ENCODE data around the gene NUP88. TPM values are rescaled to one million over a fixed set of nuclear protein-coding genes. Genes with fewer than 3 reads are reported as not detected.

NUP88 gene
- total RNA-seq, 1 experiment from 2014 or later, result 103 TPM

DNA sequence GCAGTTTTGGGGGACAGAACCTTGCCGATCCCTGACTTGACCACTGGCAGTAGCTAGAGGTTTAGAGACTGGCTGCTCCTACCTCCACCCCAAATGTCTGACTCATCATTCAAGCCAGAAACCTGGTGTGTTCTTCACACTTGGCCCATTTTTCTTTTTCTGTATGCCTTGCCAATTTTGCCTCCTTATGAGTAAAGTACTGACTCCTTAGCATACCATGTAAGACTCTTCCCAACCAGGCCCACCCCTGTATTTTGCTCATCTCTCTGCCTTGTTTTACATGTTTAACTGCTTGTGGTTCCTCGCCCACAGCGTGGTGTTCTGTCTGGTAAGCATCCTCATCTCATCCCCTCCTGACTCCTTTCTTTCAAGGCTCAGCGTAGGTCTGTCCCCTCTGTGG, 37.9 kb downstream of the NUP88 start:
- peaks cover 7% of the 10 kb centered on the region for H3K4me1 ChIP-seq (ENCODE audit: insufficient read depth, low read length)
- no TSS peak for BruUV-seq (replicated peaks)
- H3K9me3 ChIP-seq (ENCODE audit: low read length), result no peaks in the 10 kb centered on the region
- no peak overlapping the region for H3K27ac ChIP-seq (ENCODE audit: low read length)
- H3K4me3 ChIP-seq (ENCODE audit: low read length), result no peak overlapping the region
- no peak overlapping the region for H2AFZ ChIP-seq (ENCODE audit: low read length)
- intact Hi-C loops (cut with micrococcal nuclease), result no loop called here
- no peak for TF ChIP-seq EZH2 (IDR thresholded peaks at IDR 0.05; ENCODE audit: low read length, unreplicated experiment)
- TF ChIP-seq EZH2phosphoT487 (IDR thresholded peaks at IDR 0.05; ENCODE audit: borderline replicate concordance, low read length), result no peak
- TF ChIP-seq, protein P1, sequence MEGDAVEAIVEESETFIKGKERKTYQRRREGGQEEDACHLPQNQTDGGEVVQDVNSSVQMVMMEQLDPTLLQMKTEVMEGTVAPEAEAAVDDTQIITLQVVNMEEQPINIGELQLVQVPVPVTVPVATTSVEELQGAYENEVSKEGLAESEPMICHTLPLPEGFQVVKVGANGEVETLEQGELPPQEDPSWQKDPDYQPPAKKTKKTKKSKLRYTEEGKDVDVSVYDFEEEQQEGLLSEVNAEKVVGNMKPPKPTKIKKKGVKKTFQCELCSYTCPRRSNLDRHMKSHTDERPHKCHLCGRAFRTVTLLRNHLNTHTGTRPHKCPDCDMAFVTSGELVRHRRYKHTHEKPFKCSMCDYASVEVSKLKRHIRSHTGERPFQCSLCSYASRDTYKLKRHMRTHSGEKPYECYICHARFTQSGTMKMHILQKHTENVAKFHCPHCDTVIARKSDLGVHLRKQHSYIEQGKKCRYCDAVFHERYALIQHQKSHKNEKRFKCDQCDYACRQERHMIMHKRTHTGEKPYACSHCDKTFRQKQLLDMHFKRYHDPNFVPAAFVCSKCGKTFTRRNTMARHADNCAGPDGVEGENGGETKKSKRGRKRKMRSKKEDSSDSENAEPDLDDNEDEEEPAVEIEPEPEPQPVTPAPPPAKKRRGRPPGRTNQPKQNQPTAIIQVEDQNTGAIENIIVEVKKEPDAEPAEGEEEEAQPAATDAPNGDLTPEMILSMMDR (conservative IDR thresholded peaks at IDR 0.05; ENCODE audit: low read depth, low read length), result no peak
- DNase-seq, result peak; percentile 46
- H3K79me2 ChIP-seq (ENCODE audit: low read length), result no peaks in the 10 kb centered on the region
- no peak overlapping the region for H3K9ac ChIP-seq (ENCODE audit: low read length)
- H4K20me1 ChIP-seq (ENCODE audit: low read length), result no peaks in the 10 kb centered on the region
- no peaks in the 10 kb centered on the region for H3K9me2 ChIP-seq (replicated peaks; ENCODE audit: low read length)
- H3F3A ChIP-seq (ENCODE audit: low read length, unreplicated experiment), result no peaks in the 10 kb centered on the region
- CTCF ChIA-PET, result interaction anchor here (1.1 kb wide), 1 partner anchor 58 kb away, joined by 3 read pairs; the partner anchor contains the start of gene C1QBP
- no peaks in the 10 kb centered on the region for H3K27me3 ChIP-seq (ENCODE audit: low read length)
- no peak overlapping the region for H3K4me2 ChIP-seq (ENCODE audit: low read length)
- peak; percentile 77 for ATAC-seq
- POLR2A ChIA-PET (ENCODE audit: unreplicated experiment), result no interaction called here
- peaks cover 51% of the 10 kb centered on the region for H3K36me3 ChIP-seq (ENCODE audit: low read depth, low read length)

- peaks cover 43% of the 10 kb centered on the region for H3K36me3 ChIP-seq (ENCODE audit: low read depth, low read length)
Measured at GRCh38 chr17:5380491-5381135, 38.8 kb downstream of the NUP88 start.

More at GRCh38 chr17:5380491-5381135, 38.8 kb downstream of the NUP88 start:
- ATAC-seq (no peak), DNase-seq (no peak)
- no peaks in the 10 kb centered on the region for H3K9me2 ChIP-seq (replicated peaks; ENCODE audit: low read length)
- H3K9me3 ChIP-seq (ENCODE audit: low read length), result no peaks in the 10 kb centered on the region
- no peak overlapping the region for H3K4me3 ChIP-seq (ENCODE audit: low read length)
- no peak for TF ChIP-seq EZH2 (IDR thresholded peaks at IDR 0.05; ENCODE audit: low read length, unreplicated experiment)
- TF ChIP-seq EZH2phosphoT487 (IDR thresholded peaks at IDR 0.05; ENCODE audit: borderline replicate concordance, low read length), result no peak
- TF ChIP-seq, protein P1 (conservative IDR thresholded peaks at IDR 0.05; ENCODE audit: low read depth, low read length), result no peak
- no peak overlapping the region for H2AFZ ChIP-seq (ENCODE audit: low read length)
- no peaks in the 10 kb centered on the region for H3F3A ChIP-seq (ENCODE audit: low read length, unreplicated experiment)
- intact Hi-C loops (cut with micrococcal nuclease), result no loop called here
- BruUV-seq (replicated peaks), result no TSS peak
- peaks cover 7% of the 10 kb centered on the region for H3K4me1 ChIP-seq (ENCODE audit: insufficient read depth, low read length)
- ChIA-PET POLR2A (ENCODE audit: unreplicated experiment) (no interaction called here), CTCF (no interaction called here)
- H3K27me3 ChIP-seq (ENCODE audit: low read length), result no peaks in the 10 kb centered on the region
- H3K79me2 ChIP-seq (ENCODE audit: low read length), result no peaks in the 10 kb centered on the region
- H3K4me2 ChIP-seq (ENCODE audit: low read length), result no peak overlapping the region
- H3K27ac ChIP-seq (ENCODE audit: low read length), result no peak overlapping the region
- H4K20me1 ChIP-seq (ENCODE audit: low read length), result no peaks in the 10 kb centered on the region
- H3K9ac ChIP-seq (ENCODE audit: low read length), result no peak overlapping the region
